ENCODE data around the gene COBLL1.

COBLL1 gene

GRCh38 chr2:164841719-164842623, at the start of gene COBLL1:
TSS of gene COBLL1 (minus strand) at chr2:164841823. CDS start at chr2:164841196, 627 bp downstream.
- Histone ChIP-seq H3K27ac (ENCODE audit: low read depth, low read length) (peak within 1 kb of the TSS; percentile 83), H3K27me3 (ENCODE audit: control insufficient read depth, insufficient read depth, low read length) (no peaks in the 10 kb centered on the region), H3K36me3 (ENCODE audit: control insufficient read depth, insufficient read depth, low read length) (no peaks in the 10 kb centered on the region), H3K4me1 (ENCODE audit: control insufficient read depth, insufficient read depth, low read length) (no peaks in the 10 kb centered on the region), H3K4me3 (ENCODE audit: low read length) (peak within 1 kb of the TSS; percentile 63), H3K9ac (ENCODE audit: low read length) (peak within 1 kb of the TSS; percentile 82)

- no peak overlapping the region for H3K27ac ChIP-seq (ENCODE audit: low read depth, low read length)
- no peaks in the 10 kb centered on the region for H3K27me3 ChIP-seq (ENCODE audit: control insufficient read depth, insufficient read depth, low read length)
- no peak overlapping the region for H3K4me3 ChIP-seq (ENCODE audit: low read length)
- no peak overlapping the region for H3K9ac ChIP-seq (ENCODE audit: low read length)
- no peaks in the 10 kb centered on the region for H3K4me1 ChIP-seq (ENCODE audit: control insufficient read depth, insufficient read depth, low read length)
- H3K36me3 ChIP-seq (ENCODE audit: control insufficient read depth, insufficient read depth, low read length), result no peaks in the 10 kb centered on the region
These were observed 48.9 kb upstream of the COBLL1 start for GRCh38 chr2:164890544-164890943.

GRCh38 chr2:164888592-164888991, 47.0 kb upstream of the COBLL1 start:
- no peaks in the 10 kb centered on the region for H3K27me3 ChIP-seq (ENCODE audit: control insufficient read depth, insufficient read depth, low read length)
- H3K27ac ChIP-seq (ENCODE audit: low read depth, low read length), result no peak overlapping the region
- H3K9ac ChIP-seq (ENCODE audit: low read length), result no peak overlapping the region
- no peaks in the 10 kb centered on the region for H3K4me1 ChIP-seq (ENCODE audit: control insufficient read depth, insufficient read depth, low read length)
- H3K36me3 ChIP-seq (ENCODE audit: control insufficient read depth, insufficient read depth, low read length), result no peaks in the 10 kb centered on the region
- H3K4me3 ChIP-seq (ENCODE audit: low read length), result no peak overlapping the region

GRCh38 chr2:164887434-164888144, 46.0 kb upstream of the COBLL1 start:
- Histone ChIP-seq H3K27ac (ENCODE audit: low read depth, low read length) (no peak overlapping the region), H3K27me3 (ENCODE audit: control insufficient read depth, insufficient read depth, low read length) (no peaks in the 10 kb centered on the region), H3K9ac (ENCODE audit: low read length) (no peak overlapping the region), H3K4me3 (ENCODE audit: low read length) (no peak overlapping the region), H3K36me3 (ENCODE audit: control insufficient read depth, insufficient read depth, low read length) (no peaks in the 10 kb centered on the region), H3K4me1 (ENCODE audit: control insufficient read depth, insufficient read depth, low read length) (no peaks in the 10 kb centered on the region)

- Histone ChIP-seq H3K27me3 (ENCODE audit: control insufficient read depth, insufficient read depth, low read length) (no peaks in the 10 kb centered on the region), H3K36me3 (ENCODE audit: control insufficient read depth, insufficient read depth, low read length) (no peaks in the 10 kb centered on the region), H3K4me1 (ENCODE audit: control insufficient read depth, insufficient read depth, low read length) (no peaks in the 10 kb centered on the region), H3K9ac (ENCODE audit: low read length) (no peak overlapping the region), H3K27ac (ENCODE audit: low read depth, low read length) (no peak overlapping the region), H3K4me3 (ENCODE audit: low read length) (no peak overlapping the region)
These were observed 40.7 kb upstream of the COBLL1 start for GRCh38 chr2:164882276-164882675.

- Histone ChIP-seq H3K27ac (ENCODE audit: low read depth, low read length) (no peak overlapping the region), H3K27me3 (ENCODE audit: control insufficient read depth, insufficient read depth, low read length) (no peaks in the 10 kb centered on the region)
These were observed 39.9 kb upstream of the COBLL1 start for GRCh38 chr2:164881524-164881923.

GRCh38 chr2:164879901-164880535, 38.4 kb upstream of the COBLL1 start:
- Histone ChIP-seq H3K27ac (ENCODE audit: low read depth, low read length) (no peak overlapping the region), H3K4me3 (ENCODE audit: low read length) (no peak overlapping the region), H3K36me3 (ENCODE audit: control insufficient read depth, insufficient read depth, low read length) (no peaks in the 10 kb centered on the region), H3K27me3 (ENCODE audit: control insufficient read depth, insufficient read depth, low read length) (no peaks in the 10 kb centered on the region), H3K9ac (ENCODE audit: low read length) (no peak overlapping the region), H3K4me1 (ENCODE audit: control insufficient read depth, insufficient read depth, low read length) (no peaks in the 10 kb centered on the region)

More at GRCh38 chr2:164881524-164881923, 39.9 kb upstream of the COBLL1 start:
- Histone ChIP-seq H3K4me3 (ENCODE audit: low read length) (no peak overlapping the region), H3K4me1 (ENCODE audit: control insufficient read depth, insufficient read depth, low read length) (no peaks in the 10 kb centered on the region), H3K9ac (ENCODE audit: low read length) (no peak overlapping the region), H3K36me3 (ENCODE audit: control insufficient read depth, insufficient read depth, low read length) (no peaks in the 10 kb centered on the region)

- Histone ChIP-seq H3K36me3 (ENCODE audit: control insufficient read depth, insufficient read depth, low read length) (no peaks in the 10 kb centered on the region), H3K27ac (ENCODE audit: low read depth, low read length) (no peak overlapping the region), H3K9ac (ENCODE audit: low read length) (no peak overlapping the region), H3K4me3 (ENCODE audit: low read length) (no peak overlapping the region), H3K27me3 (ENCODE audit: control insufficient read depth, insufficient read depth, low read length) (no peaks in the 10 kb centered on the region), H3K4me1 (ENCODE audit: control insufficient read depth, insufficient read depth, low read length) (no peaks in the 10 kb centered on the region)
These were observed 36.3 kb upstream of the COBLL1 start for GRCh38 chr2:164877927-164878326.

GRCh38 chr2:164877169-164877568, 35.5 kb upstream of the COBLL1 start:
- no peak overlapping the region for H3K27ac ChIP-seq (ENCODE audit: low read depth, low read length)
- H3K27me3 ChIP-seq (ENCODE audit: control insufficient read depth, insufficient read depth, low read length), result no peaks in the 10 kb centered on the region
- no peaks in the 10 kb centered on the region for H3K4me1 ChIP-seq (ENCODE audit: control insufficient read depth, insufficient read depth, low read length)
- H3K9ac ChIP-seq (ENCODE audit: low read length), result no peak overlapping the region
- H3K4me3 ChIP-seq (ENCODE audit: low read length), result no peak overlapping the region
- no peaks in the 10 kb centered on the region for H3K36me3 ChIP-seq (ENCODE audit: control insufficient read depth, insufficient read depth, low read length)

- Histone ChIP-seq H3K27me3 (ENCODE audit: control insufficient read depth, insufficient read depth, low read length) (no peaks in the 10 kb centered on the region), H3K27ac (ENCODE audit: low read depth, low read length) (no peak overlapping the region), H3K36me3 (ENCODE audit: control insufficient read depth, insufficient read depth, low read length) (no peaks in the 10 kb centered on the region), H3K9ac (ENCODE audit: low read length) (no peak overlapping the region), H3K4me3 (ENCODE audit: low read length) (no peak overlapping the region), H3K4me1 (ENCODE audit: control insufficient read depth, insufficient read depth, low read length) (no peaks in the 10 kb centered on the region)
These were observed 33.9 kb upstream of the COBLL1 start for GRCh38 chr2:164875334-164876205.

GRCh38 chr2:164873210-164873908, 31.7 kb upstream of the COBLL1 start:
- no peak overlapping the region for H3K27ac ChIP-seq (ENCODE audit: low read depth, low read length)
- H3K4me3 ChIP-seq (ENCODE audit: low read length), result no peak overlapping the region
- no peaks in the 10 kb centered on the region for H3K4me1 ChIP-seq (ENCODE audit: control insufficient read depth, insufficient read depth, low read length)
- no peaks in the 10 kb centered on the region for H3K36me3 ChIP-seq (ENCODE audit: control insufficient read depth, insufficient read depth, low read length)
- no peaks in the 10 kb centered on the region for H3K27me3 ChIP-seq (ENCODE audit: control insufficient read depth, insufficient read depth, low read length)
- H3K9ac ChIP-seq (ENCODE audit: low read length), result no peak overlapping the region

All from rectal smooth muscle tissue (tissue), 1 donor.